ENCODE measurements around the gene TTC34. TPM values are rescaled to one million over a fixed set of nuclear protein-coding genes. Genes with fewer than 3 reads are reported as not detected.

TTC34 gene
- total RNA-seq, 1 donor from 2014 or later = 0.09 TPM

- peaks cover 10% of the 10 kb centered on the region for H3K4me1 Mint-ChIP-seq
- no peak overlapping the region for H3K27ac ChIP-seq
- peaks cover 16% of the 10 kb centered on the region for H3K9me3 ChIP-seq (ENCODE audit: low read depth)
- no peak overlapping the region for H2AFZ ChIP-seq (replicated peaks)
- no peaks in the 10 kb centered on the region for H4K20me1 ChIP-seq (ENCODE audit: low read depth)
- H3K9me3 Mint-ChIP-seq = peaks cover 12% of the 10 kb centered on the region
- no peak overlapping the region for H3K27ac Mint-ChIP-seq
- H3K79me2 ChIP-seq (ENCODE audit: low read depth) = no peaks in the 10 kb centered on the region
- no peak for TF ChIP-seq CTCF (IDR thresholded peaks at IDR 0.05)
- no peak for TF ChIP-seq EZH2 (IDR thresholded peaks at IDR 0.05)
- no peak for TF ChIP-seq EZH2phosphoT487 (IDR thresholded peaks at IDR 0.05)
- H3K27me3 Mint-ChIP-seq (ENCODE audit: insufficient read depth, low read depth) = peaks cover 9% of the 10 kb centered on the region
- H3K9ac ChIP-seq = no peak overlapping the region
- no peaks in the 10 kb centered on the region for H3K36me3 Mint-ChIP-seq
- no peaks in the 10 kb centered on the region for H3K36me3 ChIP-seq
- no peaks in the 10 kb centered on the region for H3F3A ChIP-seq (ENCODE audit: low read depth)
- no peaks in the 10 kb centered on the region for H3K4me1 ChIP-seq
- H3K27me3 ChIP-seq = no peaks in the 10 kb centered on the region
- H3K4me3 Mint-ChIP-seq = no peak overlapping the region
- H3K4me2 ChIP-seq = no peak overlapping the region
- no peak for DNase-seq (ENCODE audit: low spot score)
- no peak overlapping the region for H3K4me3 ChIP-seq
Observed at GRCh38 chr1:2785631-2786328, 15.7 kb downstream of the TTC34 start.

- H3K9me3 ChIP-seq (ENCODE audit: low read depth) = peaks cover 23% of the 10 kb centered on the region
Observed at GRCh38 chr1:2784854-2785630, 16.5 kb downstream of the TTC34 start.

More at GRCh38 chr1:2784854-2785630, 16.5 kb downstream of the TTC34 start:
- TF ChIP-seq EZH2 (IDR thresholded peaks at IDR 0.05) (no peak), EZH2phosphoT487 (IDR thresholded peaks at IDR 0.05) (no peak), CTCF (IDR thresholded peaks at IDR 0.05) (no peak)
- H3K4me2 ChIP-seq = no peak overlapping the region
- H3K36me3 Mint-ChIP-seq = no peaks in the 10 kb centered on the region
- no peaks in the 10 kb centered on the region for H3F3A ChIP-seq (ENCODE audit: low read depth)
- no peak overlapping the region for H3K4me3 ChIP-seq
- DNase-seq (ENCODE audit: low spot score) = no peak
- H3K9me3 Mint-ChIP-seq = peaks cover 8% of the 10 kb centered on the region
- H3K4me1 ChIP-seq = no peaks in the 10 kb centered on the region
- H3K79me2 ChIP-seq (ENCODE audit: low read depth) = no peaks in the 10 kb centered on the region
- H3K9ac ChIP-seq = no peak overlapping the region
- H3K27ac ChIP-seq = no peak overlapping the region
- H3K27me3 ChIP-seq = no peaks in the 10 kb centered on the region
- H3K4me1 Mint-ChIP-seq = peaks cover 7% of the 10 kb centered on the region
- H3K36me3 ChIP-seq = no peaks in the 10 kb centered on the region
- H4K20me1 ChIP-seq (ENCODE audit: low read depth) = no peaks in the 10 kb centered on the region
- peaks cover 9% of the 10 kb centered on the region for H3K27me3 Mint-ChIP-seq (ENCODE audit: insufficient read depth, low read depth)
- no peak overlapping the region for H2AFZ ChIP-seq (replicated peaks)
- H3K27ac Mint-ChIP-seq = no peak overlapping the region
- H3K4me3 Mint-ChIP-seq = no peak overlapping the region

Measured in neural progenitor cell (in vitro differentiated cells).